Activated CD4-positive, alpha-beta memory T cell treated with anti-CD3 and anti-CD28 coated beads, Interleukin-2, amount 10 ng/mL, durations not matched to agents 7 days and 5 days (primary cell): Measurements from ENCODE around the gene DIP2B. TPM values are rescaled to one million over a fixed set of nuclear protein-coding genes. Genes with fewer than 3 reads are reported as not detected.
"Not testable (repeated sequence)": the region's sequence is repeated elsewhere in the genome, so short reads cannot be mapped to it uniquely, and the experiment has no call there.

ENCODE experiments used
- CTCF ChIA-PET: fragments of 350-600 bp; sonication (Branson Sonifier 250); formaldehyde crosslinking; loops from one replicate; lab custom pipeline; 2021; ENCODE audit warnings: antibody characterized with exemption, inconsistent platforms; lab: Charles Lee
- POLR2A ChIA-PET: fragments of 350-600 bp; sonication (Branson Sonifier 250); formaldehyde crosslinking; loops from one replicate; lab custom pipeline; 2021; ENCODE audit warnings: antibody characterized with exemption; lab: Charles Lee
- DNase-seq: peaks from one replicate; pipeline ENCODE4 v3.0.0-alpha.2; 2020
- H3K27ac Mint-ChIP-seq: one replicate; pipeline ENCODE4 v1.8.0; 2021; ENCODE audit warnings: mild to moderate bottlenecking, mixed read lengths
- H3K27me3 Mint-ChIP-seq: one replicate; pipeline ENCODE4 v1.8.0; 2021; ENCODE audit warnings: mixed read lengths
- H3K36me3 Mint-ChIP-seq: one replicate; pipeline ENCODE4 v1.8.0; 2021; ENCODE audit warnings: low read depth, mixed read lengths
- H3K4me1 Mint-ChIP-seq: one replicate; pipeline ENCODE4 v1.8.0; 2021; ENCODE audit warnings: mixed read lengths
- H3K4me3 Mint-ChIP-seq: one replicate; pipeline ENCODE4 v1.8.0; 2021; ENCODE audit warnings: mild to moderate bottlenecking, mixed read lengths
- H3K9me3 Mint-ChIP-seq: one replicate; pipeline ENCODE4 v1.8.0; 2021; ENCODE audit warnings: mixed read lengths
- total RNA-seq, 2 experiments: library from RNA; stranded (reverse); gene quantifications; one replicate each; pipeline ENCODE4 v1.2.3, GENCODE V29; 2021

The DIP2B gene
- total RNA-seq, 2 experiments from 2014 or later = 20.3 to 22.9 TPM

DNA sequence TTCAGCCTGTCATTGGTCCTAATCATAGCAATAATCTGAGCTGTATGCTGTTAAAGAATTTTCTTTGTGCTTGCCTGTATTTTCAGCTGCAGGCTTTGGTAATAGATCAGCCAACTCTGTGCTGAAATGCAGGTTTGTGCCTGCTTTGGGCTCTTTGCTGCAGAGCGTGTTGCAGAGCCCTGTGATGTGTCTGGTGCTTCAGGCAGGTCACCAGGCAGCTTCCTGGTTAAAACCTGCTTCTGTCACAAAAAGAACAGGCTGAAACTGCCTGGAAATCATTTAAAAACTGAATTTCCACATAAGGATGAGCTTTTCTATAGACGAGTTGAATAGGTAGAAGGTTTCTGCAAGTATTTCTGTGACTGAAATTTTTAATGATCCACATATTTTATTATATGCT is 3.1 kb downstream of the DIP2B start:
- ChIA-PET CTCF (interaction anchor here (0.7 to 8.0 kb wide), 7 partner anchors 12 to 479 kb away, joined by 3 to 156 read pairs (median 7); partner anchors contain the start of gene ATF1), POLR2A (interaction anchor here (1.1 to 6.0 kb wide), 12 partner anchors 13 to 261 kb away, joined by 3 to 44 read pairs (median 5); partner anchors contain the start of gene ATF1)

DNA sequence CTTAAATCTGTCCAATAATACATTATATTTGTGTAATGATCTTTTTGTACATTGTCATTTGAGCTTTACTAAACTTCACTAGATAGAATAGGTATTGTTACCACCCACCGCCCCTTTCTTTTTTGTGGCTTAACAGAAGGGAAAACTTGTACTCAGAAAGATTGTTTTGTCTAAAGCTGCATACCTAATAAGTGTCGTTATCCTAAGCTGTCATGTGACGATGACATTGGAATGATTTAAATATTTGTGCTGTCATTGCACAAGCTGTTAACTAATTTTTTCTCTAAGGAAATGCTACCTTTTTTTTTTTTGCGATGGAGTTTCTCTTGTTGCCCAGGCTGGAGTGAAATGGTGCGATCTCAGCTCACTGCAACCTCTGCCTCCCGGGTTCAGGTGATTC is 3.6 kb downstream of the DIP2B start:
- Mint-ChIP-seq H3K9me3 (no peaks in the 10 kb centered on the region), H3K36me3 (peaks cover 7% of the 10 kb centered on the region), H3K27ac (peak overlapping the region; percentile 33), H3K4me1 (peaks cover 51% of the 10 kb centered on the region), H3K27me3 (no peaks in the 10 kb centered on the region), H3K4me3 (no peak overlapping the region)
- ChIA-PET CTCF (interaction anchor here (0.7 to 8.0 kb wide), 10 partner anchors 12 to 478 kb away, joined by 3 to 156 read pairs (median 4); partner anchors contain the start of gene ATF1), POLR2A (interaction anchor here (0.8 to 6.0 kb wide), 14 partner anchors 12 to 518 kb away, joined by 3 to 44 read pairs (median 5); partner anchors contain the start of genes ATF1 and SLC11A2)
- DNase-seq = no peak

More for the DNA sequence above, 3.1 kb downstream of the DIP2B start:
- Mint-ChIP-seq H3K36me3 (peaks cover 7% of the 10 kb centered on the region), H3K9me3 (no peaks in the 10 kb centered on the region), H3K4me1 (peaks cover 50% of the 10 kb centered on the region), H3K4me3 (peak overlapping the region; percentile 60), H3K27ac (peak overlapping the region; percentile 33), H3K27me3 (no peaks in the 10 kb centered on the region)
- DNase-seq = no peak

DNA sequence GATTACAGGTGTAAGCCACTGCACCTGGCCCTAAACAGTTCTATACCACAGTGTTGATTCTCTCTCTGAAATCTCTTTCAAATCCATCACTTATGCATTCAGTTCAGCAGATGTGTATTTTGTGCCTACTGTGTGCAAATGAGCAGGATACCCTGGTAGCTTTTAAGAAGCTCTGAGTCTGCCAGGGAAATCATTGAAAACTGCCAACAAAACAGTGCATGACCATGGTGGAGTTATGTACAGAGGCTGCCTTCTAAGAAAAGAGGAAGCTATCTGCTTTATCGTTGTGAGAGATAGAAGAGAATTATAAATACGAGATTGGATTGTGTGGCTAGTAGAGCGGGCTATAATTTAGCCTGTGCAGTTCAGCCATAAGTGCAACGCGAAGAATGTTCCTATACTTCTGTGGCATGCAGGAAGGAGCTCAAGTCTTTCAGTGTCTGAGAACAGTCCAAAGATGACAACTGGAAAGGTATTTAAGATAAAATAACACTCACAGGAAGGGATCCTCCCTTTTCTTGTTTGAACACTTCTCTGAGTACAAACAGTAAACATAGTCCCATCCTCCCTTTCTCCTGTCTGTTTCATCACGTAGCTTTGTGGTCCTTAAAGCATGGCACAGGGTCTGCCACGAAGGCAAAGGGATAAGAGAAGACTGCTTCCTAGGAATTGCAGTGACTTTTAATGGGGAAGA is 4.3 kb downstream of the DIP2B start:
- ChIA-PET CTCF (interaction anchor here (0.7 to 8.0 kb wide), 11 partner anchors 11 to 478 kb away, joined by 3 to 156 read pairs (median 4); partner anchors contain the start of gene ATF1), POLR2A (interaction anchor here (0.6 to 6.0 kb wide), 19 partner anchors 9 to 517 kb away, joined by 3 to 44 read pairs (median 6); partner anchors contain the start of genes ATF1 and SLC11A2)
- Mint-ChIP-seq H3K4me3 (no peak overlapping the region), H3K27me3 (no peaks in the 10 kb centered on the region), H3K9me3 (no peaks in the 10 kb centered on the region), H3K4me1 (peaks cover 53% of the 10 kb centered on the region), H3K36me3 (peaks cover 7% of the 10 kb centered on the region), H3K27ac (peak overlapping the region; percentile 33)
- DNase-seq = no peak

DNA sequence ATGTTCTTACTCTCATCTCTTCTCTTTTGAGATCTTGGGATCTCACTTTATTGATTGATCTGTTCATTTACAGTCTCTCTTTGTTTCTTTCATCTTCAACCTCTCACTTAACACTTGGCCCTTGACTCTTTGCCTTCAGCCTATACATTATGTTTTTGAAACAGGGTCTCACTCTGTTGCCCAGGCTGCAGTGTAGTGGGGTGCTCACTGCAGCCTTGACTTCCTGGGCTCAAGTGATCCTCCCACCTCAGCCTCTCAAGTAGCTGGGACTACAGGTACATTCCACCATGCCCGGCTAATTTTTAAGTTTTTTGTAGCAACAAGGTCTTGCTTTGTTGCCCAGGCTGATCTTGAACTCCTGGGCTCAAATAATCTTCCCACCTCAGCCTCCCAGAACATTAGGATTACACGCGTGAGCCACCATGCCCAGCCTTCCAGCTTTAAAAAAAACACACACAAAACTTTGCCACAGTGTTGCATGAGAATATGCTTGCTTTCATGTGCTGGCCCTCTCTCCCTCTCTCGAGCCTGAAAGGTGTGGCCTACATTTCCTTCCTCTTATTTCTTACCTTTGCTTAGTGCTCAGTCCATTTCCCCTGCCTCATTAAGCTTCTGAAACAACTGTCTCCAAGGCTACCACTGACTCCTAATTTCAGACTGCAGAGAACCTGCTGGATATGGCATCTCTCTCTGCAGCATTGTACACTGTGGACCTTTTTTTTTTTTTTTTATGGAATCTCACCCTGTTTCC is 9.9 kb downstream of the DIP2B start:
- Mint-ChIP-seq H3K36me3 (peaks cover 7% of the 10 kb centered on the region), H3K9me3 (no peaks in the 10 kb centered on the region), H3K27me3 (no peaks in the 10 kb centered on the region), H3K27ac (peak overlapping the region; percentile 90), H3K4me3 (peak overlapping the region; percentile 45), H3K4me1 (peaks cover 36% of the 10 kb centered on the region)
- ChIA-PET CTCF (interaction anchor here (1.0 to 3.7 kb wide), 3 partner anchors 8 to 10 kb away, joined by 3 to 13 read pairs (median 4); partner anchors contain the start of gene DIP2B), POLR2A (interaction anchor here (0.6 to 1.9 kb wide), 4 partner anchors 9 to 18 kb away, joined by 3 to 13 read pairs (median 4); partner anchors contain the start of gene DIP2B)
- peak; percentile 27 for DNase-seq

DNA sequence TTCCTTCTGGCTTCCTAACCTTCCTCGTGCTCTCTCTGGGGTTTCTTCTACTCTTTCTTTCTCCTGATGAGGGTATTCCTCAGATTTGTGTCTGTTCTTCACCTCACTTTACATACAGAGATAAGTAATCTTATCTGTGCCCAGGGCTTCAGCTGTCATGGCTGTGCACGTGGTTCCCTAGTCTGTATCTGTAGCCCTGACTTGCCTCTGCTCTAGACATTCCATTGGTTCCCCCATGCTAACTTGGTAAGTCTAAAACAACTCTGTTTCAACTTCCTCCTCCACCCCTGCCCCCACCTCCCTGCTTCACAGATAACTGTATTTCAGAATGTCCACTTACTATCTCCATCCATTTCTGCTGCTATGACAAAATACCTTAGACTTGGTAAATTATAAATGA is 10.8 kb downstream of the DIP2B start:
- ChIA-PET POLR2A (interaction anchor here (0.6 to 1.9 kb wide), 4 partner anchors 10 to 106 kb away, joined by 3 to 13 read pairs (median 3); partner anchors contain the start of gene DIP2B), CTCF (interaction anchor here (0.6 to 3.7 kb wide), 3 partner anchors 9 to 48 kb away, joined by 4 to 13 read pairs (median 6); partner anchors contain the start of gene DIP2B)
- Mint-ChIP-seq H3K9me3 (no peaks in the 10 kb centered on the region), H3K4me1 (peaks cover 40% of the 10 kb centered on the region), H3K27me3 (no peaks in the 10 kb centered on the region), H3K36me3 (peaks cover 7% of the 10 kb centered on the region), H3K27ac (peak overlapping the region; percentile 67), H3K4me3 (no peak overlapping the region)
- no peak for DNase-seq

DNA sequence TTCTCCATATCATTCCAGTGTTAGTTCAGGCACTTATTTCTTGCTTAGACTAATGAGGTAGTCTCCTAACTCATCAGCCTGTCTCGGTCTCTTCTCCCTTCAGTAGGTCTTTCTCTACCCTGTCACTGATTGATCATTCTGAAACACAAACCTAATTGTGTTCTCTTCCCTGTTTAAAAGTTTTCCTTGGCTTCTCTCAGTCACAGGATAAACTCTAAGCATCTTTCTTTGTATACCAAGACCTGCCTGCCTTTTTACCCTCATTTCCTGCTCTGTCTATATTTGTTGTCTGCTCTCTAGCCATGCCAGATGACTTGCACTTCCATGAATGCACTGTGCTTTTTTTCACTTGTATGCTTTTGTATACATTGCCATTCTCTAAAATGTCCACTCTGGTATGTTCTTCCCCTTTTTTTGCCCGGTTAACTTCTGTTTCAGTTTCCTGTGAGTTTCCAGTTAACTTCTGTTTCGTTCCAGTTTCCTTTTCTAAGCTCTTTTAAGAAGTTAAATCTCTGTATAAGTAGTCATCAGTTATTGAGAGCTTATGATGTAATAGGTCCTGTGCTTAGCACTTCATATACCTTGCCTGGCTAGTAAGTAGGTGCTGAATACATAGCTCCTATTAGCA is 12.8 kb downstream of the DIP2B start:
- Mint-ChIP-seq H3K4me3 (no peak overlapping the region), H3K27me3 (no peaks in the 10 kb centered on the region), H3K4me1 (peaks cover 43% of the 10 kb centered on the region), H3K9me3 (no peaks in the 10 kb centered on the region), H3K27ac (no peak overlapping the region), H3K36me3 (peaks cover 10% of the 10 kb centered on the region)
- CTCF ChIA-PET = interaction anchor here (0.7 to 2.0 kb wide), 2 partner anchors 121 to 561 kb away, joined by 4 to 5 read pairs; no protein-coding TSS in a partner anchor
- POLR2A ChIA-PET = interaction anchor here (1.1 to 1.7 kb wide), 3 partner anchors 8 to 104 kb away, joined by 3 to 9 read pairs (median 6); no protein-coding TSS in a partner anchor
- no peak for DNase-seq

DNA sequence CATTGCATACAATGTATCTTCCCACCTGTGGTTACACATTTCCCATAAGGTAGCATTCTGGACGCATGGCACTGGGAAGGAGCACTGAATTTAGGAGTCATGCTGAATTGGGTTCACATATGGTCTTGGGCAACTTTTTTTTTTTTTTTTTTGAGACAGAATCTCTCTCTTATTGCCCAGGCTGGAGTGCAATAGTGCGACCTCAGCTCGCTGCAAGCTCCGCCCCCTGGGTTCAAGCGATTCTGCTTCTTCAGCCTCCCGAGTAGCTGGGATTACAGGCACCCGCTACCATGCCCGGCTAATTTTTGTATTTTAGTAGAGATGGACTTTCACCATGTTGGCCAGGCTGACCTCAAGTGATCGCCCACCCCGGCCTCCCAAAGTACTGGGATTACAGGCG is 13.3 kb downstream of the DIP2B start:
- Mint-ChIP-seq H3K4me1 (peaks cover 43% of the 10 kb centered on the region), H3K9me3 (no peaks in the 10 kb centered on the region), H3K36me3 (peaks cover 12% of the 10 kb centered on the region), H3K4me3 (no peak overlapping the region), H3K27me3 (no peaks in the 10 kb centered on the region), H3K27ac (no peak overlapping the region)
- POLR2A ChIA-PET = interaction anchor here (1.1 to 1.6 kb wide), 2 partner anchors 9 to 14 kb away, joined by 6 to 9 read pairs; no protein-coding TSS in a partner anchor
- no peak for DNase-seq
- CTCF ChIA-PET = interaction anchor here (0.7 to 2.0 kb wide), 3 partner anchors 14 to 561 kb away, joined by 3 to 5 read pairs (median 4); partner anchors contain the start of gene DIP2B

DNA sequence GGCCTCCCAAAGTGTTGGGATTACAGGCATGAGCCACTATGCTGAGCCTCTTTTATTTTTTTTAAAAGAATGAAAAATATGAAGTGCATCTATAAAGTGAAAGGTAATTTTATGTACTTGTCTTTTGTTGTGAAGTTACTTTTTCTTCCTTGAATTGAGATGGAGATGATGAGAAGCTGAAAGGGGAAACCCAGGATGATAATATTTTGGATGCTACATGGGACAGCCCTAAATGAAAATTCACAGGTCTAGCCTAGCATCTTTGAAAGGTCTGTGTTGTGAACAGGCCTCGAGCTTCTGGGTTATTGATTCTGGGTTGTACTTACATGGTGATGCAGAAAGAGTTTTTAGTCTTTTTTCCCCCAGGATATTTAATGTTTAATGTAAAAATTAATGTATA is 14.6 kb downstream of the DIP2B start:
- POLR2A ChIA-PET = no interaction called here
- H3K27ac Mint-ChIP-seq = no peak overlapping the region
- H3K4me1 Mint-ChIP-seq = peaks cover 42% of the 10 kb centered on the region
- H3K9me3 Mint-ChIP-seq = no peaks in the 10 kb centered on the region
- no peaks in the 10 kb centered on the region for H3K27me3 Mint-ChIP-seq
- H3K36me3 Mint-ChIP-seq = peaks cover 20% of the 10 kb centered on the region
- CTCF ChIA-PET = interaction anchor here (1.5 to 1.9 kb wide), 2 partner anchors 10 to 15 kb away, joined by 3 to 9 read pairs; partner anchors contain the start of gene DIP2B
- no peak overlapping the region for H3K4me3 Mint-ChIP-seq
- DNase-seq = no peak

DNA sequence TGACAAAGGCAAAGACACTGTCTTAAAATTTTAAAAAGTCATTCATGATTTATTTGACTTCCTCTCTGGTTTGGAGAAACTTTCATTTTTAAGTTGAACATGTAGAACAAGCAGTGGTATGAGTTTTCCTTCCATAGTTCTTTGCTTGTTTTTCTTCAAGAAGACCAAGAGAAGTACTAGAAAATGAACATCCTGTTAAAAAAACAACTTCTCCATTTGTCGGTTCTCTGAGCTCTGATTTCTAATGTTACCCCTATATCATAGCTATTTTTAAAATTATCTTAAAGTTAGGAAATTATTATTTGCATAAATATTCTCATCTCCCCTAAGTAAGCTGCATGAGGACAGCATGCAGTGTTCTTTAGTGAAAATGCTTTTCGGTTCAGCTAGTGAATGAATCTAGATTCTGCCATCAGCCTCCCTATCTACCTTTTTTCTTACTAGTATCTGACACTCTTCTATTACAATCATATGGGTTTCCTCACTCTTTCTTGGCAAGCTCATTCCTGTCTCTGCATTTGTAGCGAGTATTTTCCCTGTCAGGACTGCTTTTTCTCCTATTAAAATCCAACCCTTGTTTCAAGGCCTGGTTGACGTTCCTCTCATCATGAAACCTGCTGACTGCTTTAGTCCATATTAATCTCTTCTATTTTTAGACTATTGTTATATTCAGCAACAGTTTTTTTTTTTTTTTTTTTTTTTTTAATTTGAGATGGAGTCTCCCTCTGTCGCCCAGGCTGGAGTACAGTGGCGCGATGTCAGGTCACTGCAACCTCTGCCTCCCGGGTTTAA is 15.8 kb downstream of the DIP2B start:
- peak overlapping the region; percentile 70 for H3K27ac Mint-ChIP-seq
- no peak for DNase-seq
- H3K27me3 Mint-ChIP-seq = no peaks in the 10 kb centered on the region
- H3K36me3 Mint-ChIP-seq = peaks cover 25% of the 10 kb centered on the region
- ChIA-PET CTCF (interaction anchor here (0.6 to 1.9 kb wide), 8 partner anchors 11 to 575 kb away, joined by 3 to 9 read pairs (median 4); partner anchors contain the start of gene DIP2B), POLR2A (interaction anchor here (0.6 to 2.0 kb wide), 6 partner anchors 9 to 15 kb away, joined by 4 to 15 read pairs (median 7); no protein-coding TSS in a partner anchor)
- peak overlapping the region; percentile 15 for H3K4me3 Mint-ChIP-seq
- peaks cover 35% of the 10 kb centered on the region for H3K4me1 Mint-ChIP-seq
- no peaks in the 10 kb centered on the region for H3K9me3 Mint-ChIP-seq

DNA sequence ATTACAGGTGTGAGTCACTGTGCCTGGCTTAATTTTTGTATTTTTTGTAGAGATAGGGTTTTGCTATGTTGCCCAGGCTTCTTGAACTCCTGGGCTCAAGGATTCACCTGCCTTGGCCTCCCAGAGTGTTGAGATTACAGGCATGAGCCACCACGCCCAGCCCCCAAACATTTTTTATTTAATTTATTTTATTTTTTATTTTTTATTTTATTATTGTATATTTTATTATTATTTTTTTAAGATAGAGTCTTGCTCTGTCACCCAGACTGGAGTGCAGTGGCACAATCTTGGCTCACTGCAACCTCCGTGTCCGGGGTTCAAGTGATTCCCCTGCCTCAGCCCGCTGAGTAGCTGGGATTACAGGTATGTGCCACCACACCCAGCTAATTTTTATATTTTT is 17.0 kb downstream of the DIP2B start:
- not testable (repeated sequence) for H3K9me3 Mint-ChIP-seq
- CTCF ChIA-PET = interaction anchor here (0.7 kb wide), 1 partner anchor 202 kb away, joined by 3 read pairs; no protein-coding TSS in a partner anchor

DNA sequence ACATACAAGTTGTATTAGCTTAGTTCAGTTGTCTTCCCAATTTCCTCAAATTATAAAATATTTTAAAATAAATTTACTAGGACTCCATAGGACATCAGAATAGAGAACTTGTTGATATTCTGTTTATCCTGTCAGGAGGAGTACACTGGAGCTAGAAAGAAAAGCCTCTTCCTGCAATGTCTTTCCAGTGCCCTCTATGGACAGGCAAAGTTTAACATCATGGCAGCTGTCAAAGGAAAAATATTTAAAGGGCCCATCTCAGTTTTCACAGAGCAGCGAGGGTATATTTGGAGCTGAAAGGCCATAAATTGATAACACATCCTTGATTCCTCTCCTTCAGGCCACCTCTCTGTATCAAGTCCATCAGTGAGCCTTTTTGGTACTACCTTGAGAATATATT is 19.0 kb downstream of the DIP2B start:
- no peaks in the 10 kb centered on the region for H3K9me3 Mint-ChIP-seq
- peaks cover 29% of the 10 kb centered on the region for H3K36me3 Mint-ChIP-seq
- H3K27me3 Mint-ChIP-seq = no peaks in the 10 kb centered on the region
- POLR2A ChIA-PET = interaction anchor here (0.7 to 2.1 kb wide), 3 partner anchors 9 to 19 kb away, joined by 3 to 11 read pairs (median 5); partner anchors contain the start of gene DIP2B
- CTCF ChIA-PET = interaction anchor here (0.8 to 1.0 kb wide), 3 partner anchors 9 to 114 kb away, joined by 3 to 4 read pairs (median 3); no protein-coding TSS in a partner anchor
- H3K4me3 Mint-ChIP-seq = no peak overlapping the region
- H3K27ac Mint-ChIP-seq = no peak overlapping the region
- no peak for DNase-seq
- H3K4me1 Mint-ChIP-seq = peaks cover 41% of the 10 kb centered on the region

More for the DNA sequence above, 17.0 kb downstream of the DIP2B start:
- not testable (repeated sequence) for DNase-seq, H3K27ac Mint-ChIP-seq, H3K27me3 Mint-ChIP-seq, H3K4me3 Mint-ChIP-seq
- peaks cover 33% of the 10 kb centered on the region for H3K4me1 Mint-ChIP-seq
- POLR2A ChIA-PET = interaction anchor here (0.9 to 2.0 kb wide), 3 partner anchors 8 to 16 kb away, joined by 3 to 15 read pairs (median 6); no protein-coding TSS in a partner anchor
- peaks cover 29% of the 10 kb centered on the region for H3K36me3 Mint-ChIP-seq
